ENCODE measurements around the gene APOD. TPM values are rescaled to one million over a fixed set of nuclear protein-coding genes. Genes with fewer than 3 reads are reported as not detected.

APOD gene
- total RNA-seq, 1 donor from 2014 or later, result 0.35 TPM

- POLR2A ChIA-PET, result interaction anchor here (0.6 to 3.4 kb wide), 26 partner anchors 7 to 1472 kb away, joined by 3 to 25 read pairs (median 4); partner anchors contain the start of genes ACAP2, LSG1, TNK2 and XXYLT1
These were observed 40.8 kb downstream of the APOD start, which contains the start of gene PPP1R2 for GRCh38 chr3:195542698-195543499. Gene PPP1R2 (minus strand): TSS chr3:195543325. CDS start chr3:195543025, 300 bp downstream.

DNA sequence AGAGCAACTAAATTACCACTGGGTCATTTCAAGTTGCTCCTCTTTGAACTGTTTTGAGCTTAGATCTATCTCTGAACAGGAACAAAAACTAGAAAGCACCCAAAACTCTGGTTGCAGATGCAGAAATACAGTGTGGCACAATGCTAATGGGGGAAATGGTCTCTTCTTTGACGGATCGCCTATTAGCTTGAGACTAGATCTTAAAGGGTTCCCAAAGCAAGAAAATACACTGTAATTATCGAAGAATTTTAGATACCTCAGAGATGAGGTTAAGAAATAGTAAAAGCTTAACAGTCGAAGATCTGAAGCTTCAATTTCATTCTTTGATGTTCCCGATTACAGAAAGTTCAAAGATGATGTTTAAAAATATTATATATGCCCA lies 41.4 kb downstream of the APOD start:
- TF ChIP-seq CTCF (IDR thresholded peaks at IDR 0.05), result no peak
- POLR2A ChIA-PET, result interaction anchor here (0.7 to 3.4 kb wide), 19 partner anchors 8 to 1472 kb away, joined by 3 to 25 read pairs (median 8); partner anchors contain the start of genes ACAP2, LSG1, TNK2 and XXYLT1
- CTCF ChIA-PET, result interaction anchor here (1.5 to 2.5 kb wide), 4 partner anchors 20 to 854 kb away, joined by 3 to 11 read pairs (median 8); partner anchors contain the start of gene XXYLT1
- peaks cover 22% of the 10 kb centered on the region for H3K36me3 Mint-ChIP-seq (ENCODE audit: low read depth)
- DNase-seq (no peak), ATAC-seq (ENCODE audit: low read depth) (peak; percentile 18)
- H3K4me3 Mint-ChIP-seq, result peak overlapping the region; percentile 91
- peak overlapping the region; percentile 92 for H3K27ac Mint-ChIP-seq
- H3K9me3 Mint-ChIP-seq, result no peaks in the 10 kb centered on the region
- no peaks in the 10 kb centered on the region for H3K27me3 Mint-ChIP-seq
- intact Hi-C loops (cut with micrococcal nuclease), result loop anchor here (1.0 to 10.0 kb wide), 8 partner anchors 20 to 1950 kb away; partner anchors contain the start of genes ACAP2, OPA1, TNK2 and XXYLT1
- peaks cover 79% of the 10 kb centered on the region for H3K4me1 Mint-ChIP-seq

More at GRCh38 chr3:195542698-195543499, 40.8 kb downstream of the APOD start, which contains the start of gene PPP1R2:
- H3K4me3 Mint-ChIP-seq, result peak within 1 kb of the TSS; percentile 91
- intact Hi-C loops (cut with micrococcal nuclease), result loop anchor here (1.0 to 10.0 kb wide), 9 partner anchors 20 to 1951 kb away; partner anchors contain the start of genes ACAP2, LSG1, OPA1 and TNK2
- H3K4me1 Mint-ChIP-seq, result peaks cover 76% of the 10 kb centered on the region
- peaks cover 22% of the 10 kb centered on the region for H3K36me3 Mint-ChIP-seq (ENCODE audit: low read depth)
- ATAC-seq (ENCODE audit: low read depth) (peak; percentile 84), DNase-seq (peak; percentile 95)
- H3K27me3 Mint-ChIP-seq, result no peaks in the 10 kb centered on the region
- no peaks in the 10 kb centered on the region for H3K9me3 Mint-ChIP-seq
- CTCF ChIA-PET, result interaction anchor here (1.5 to 2.5 kb wide), 4 partner anchors 20 to 855 kb away, joined by 3 to 11 read pairs (median 8); partner anchors contain the start of gene XXYLT1
- TF ChIP-seq CTCF (IDR thresholded peaks at IDR 0.05), result no peak
- H3K27ac Mint-ChIP-seq, result peak within 1 kb of the TSS; percentile 92

GRCh38 chr3:195540511-195540910 lies 43.2 kb downstream of the APOD start:
- TF ChIP-seq CTCF (IDR thresholded peaks at IDR 0.05), result no peak
- intact Hi-C loops (cut with micrococcal nuclease), result loop anchor here (5.0 to 10.0 kb wide), 4 partner anchors 367 to 1948 kb away; partner anchors contain the start of genes OPA1 and TNK2
- CTCF ChIA-PET, result interaction anchor here (1.1 kb wide), 1 partner anchor 269 kb away, joined by 3 read pairs; the partner anchor contains the start of gene XXYLT1
- Mint-ChIP-seq H3K36me3 (ENCODE audit: low read depth) (peaks cover 24% of the 10 kb centered on the region), H3K27ac (peak overlapping the region; percentile 92), H3K4me1 (peaks cover 77% of the 10 kb centered on the region), H3K4me3 (peak overlapping the region; percentile 82), H3K9me3 (no peaks in the 10 kb centered on the region), H3K27me3 (no peaks in the 10 kb centered on the region)
- DNase-seq (no peak), ATAC-seq (ENCODE audit: low read depth) (peak; percentile 8)
- POLR2A ChIA-PET, result interaction anchor here (0.9 to 3.4 kb wide), 3 partner anchors 9 to 868 kb away, joined by 3 to 20 read pairs (median 4); partner anchors contain the start of genes LSG1 and XXYLT1

GRCh38 chr3:195540027-195540426 lies 43.7 kb downstream of the APOD start:
- intact Hi-C loops (cut with micrococcal nuclease), result loop anchor here (5.0 to 10.0 kb wide), 4 partner anchors 367 to 1948 kb away; partner anchors contain the start of genes OPA1 and TNK2
- H3K27ac Mint-ChIP-seq, result peak overlapping the region; percentile 92
- peaks cover 80% of the 10 kb centered on the region for H3K4me1 Mint-ChIP-seq
- CTCF ChIA-PET, result interaction anchor here (1.1 kb wide), 1 partner anchor 269 kb away, joined by 3 read pairs; the partner anchor contains the start of gene XXYLT1
- H3K27me3 Mint-ChIP-seq, result no peaks in the 10 kb centered on the region
- TF ChIP-seq CTCF (IDR thresholded peaks at IDR 0.05), result no peak
- POLR2A ChIA-PET, result interaction anchor here (0.9 to 1.0 kb wide), 2 partner anchors 9 to 868 kb away, joined by 3 to 4 read pairs; partner anchors contain the start of gene LSG1
- no peaks in the 10 kb centered on the region for H3K9me3 Mint-ChIP-seq
- DNase-seq (no peak), ATAC-seq (ENCODE audit: low read depth) (no peak)
- H3K36me3 Mint-ChIP-seq (ENCODE audit: low read depth), result peaks cover 29% of the 10 kb centered on the region
- peak overlapping the region; percentile 82 for H3K4me3 Mint-ChIP-seq

Measured in activated B cell treated with CpG ODN at 0.5 μM for 24 hours (primary cell).